ENCODE measurements around the gene NEXMIF.
"Not testable (repeated sequence)": the region's sequence is repeated elsewhere in the genome, so short reads cannot be mapped to it uniquely, and the experiment has no call there.

The NEXMIF gene
- total RNA-seq: 0.56 reads per million

- no peak for DNase-seq
These were observed at the start of gene NEXMIF for GRCh38 chrX:74925225-74926088. Gene NEXMIF, minus strand, starts transcription at chrX:74925452.

GRCh38 chrX:74961962-74962361 lies 36.7 kb upstream of the NEXMIF start:
- DNase-seq: not testable (repeated sequence)

GRCh38 chrX:74949717-74950116 lies 24.5 kb upstream of the NEXMIF start:
- no peak for DNase-seq

- DNase-seq: no peak
These were observed 15.2 kb upstream of the NEXMIF start for GRCh38 chrX:74940414-74940813.

- DNase-seq: no peak
These were observed 6.0 kb upstream of the NEXMIF start for GRCh38 chrX:74931214-74931613.

GRCh38 chrX:74924449-74925224 lies 615 bp downstream of the NEXMIF start:
- DNase-seq: no peak

- DNase-seq: no peak
These were observed 1.3 kb downstream of the NEXMIF start for GRCh38 chrX:74923942-74924448.

- DNase-seq: no peak
These were observed 2.2 kb downstream of the NEXMIF start for GRCh38 chrX:74922922-74923543.

- DNase-seq: no peak
These were observed 13.8 kb downstream of the NEXMIF start for GRCh38 chrX:74911494-74911893.

GRCh38 chrX:74906417-74906816 lies 18.8 kb downstream of the NEXMIF start:
- no peak for DNase-seq

GRCh38 chrX:74902806-74903205 lies 22.4 kb downstream of the NEXMIF start:
- DNase-seq: no peak

- no peak for DNase-seq
These were observed 32.7 kb downstream of the NEXMIF start for GRCh38 chrX:74892561-74892960.

GRCh38 chrX:74890676-74891430 lies 34.4 kb downstream of the NEXMIF start:
- no peak for DNase-seq

GRCh38 chrX:74882383-74882782 lies 42.9 kb downstream of the NEXMIF start:
- not testable (repeated sequence) for DNase-seq

- no peak for DNase-seq
These were observed 59.5 kb downstream of the NEXMIF start for GRCh38 chrX:74865725-74866124.

GRCh38 chrX:74853255-74853654 lies 72.0 kb downstream of the NEXMIF start:
- no peak for DNase-seq

GRCh38 chrX:74835566-74835965 lies 89.7 kb downstream of the NEXMIF start:
- DNase-seq: no peak

- DNase-seq: not testable (repeated sequence)
These were observed 105.5 kb downstream of the NEXMIF start for GRCh38 chrX:74819797-74820196.

GRCh38 chrX:74814681-74815080 lies 110.6 kb downstream of the NEXMIF start:
- DNase-seq: no peak

GRCh38 chrX:74804574-74804973 lies 120.7 kb downstream of the NEXMIF start:
- DNase-seq: no peak

- DNase-seq: no peak
These were observed 125.2 kb downstream of the NEXMIF start for GRCh38 chrX:74800062-74800461.

- DNase-seq: no peak
These were observed 127.8 kb downstream of the NEXMIF start for GRCh38 chrX:74797338-74797887.
